Astrocyte of the hippocampus (primary cell): ENCODE data around the gene PDGFA.

Experiments
- DNase-seq: peaks from one replicate; pipeline ENCODE4 v3.0.0; 2011; ENCODE audit warnings: low read depth, low spot score

Gene PDGFA

DNA sequence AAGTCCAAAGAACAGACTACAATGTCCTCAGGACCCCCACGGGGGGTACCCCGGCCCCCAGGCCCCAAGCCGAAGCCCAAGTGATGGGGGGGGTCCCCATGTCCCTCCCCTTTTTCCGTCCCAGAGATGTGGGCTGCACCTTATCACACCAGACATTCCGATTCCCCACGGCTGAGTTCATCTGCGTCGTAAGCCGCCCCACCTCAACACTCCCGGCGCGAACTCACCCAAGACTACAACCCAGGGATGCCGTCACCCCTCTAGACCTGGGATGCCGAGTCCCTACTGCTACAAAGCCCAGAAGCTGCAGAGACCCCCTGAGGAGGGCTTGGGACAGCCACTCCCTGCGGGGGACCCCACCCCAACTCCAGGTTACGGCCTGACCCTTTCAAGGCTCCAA lies 14.5 kb downstream of the PDGFA start:
- no peak for DNase-seq

DNA sequence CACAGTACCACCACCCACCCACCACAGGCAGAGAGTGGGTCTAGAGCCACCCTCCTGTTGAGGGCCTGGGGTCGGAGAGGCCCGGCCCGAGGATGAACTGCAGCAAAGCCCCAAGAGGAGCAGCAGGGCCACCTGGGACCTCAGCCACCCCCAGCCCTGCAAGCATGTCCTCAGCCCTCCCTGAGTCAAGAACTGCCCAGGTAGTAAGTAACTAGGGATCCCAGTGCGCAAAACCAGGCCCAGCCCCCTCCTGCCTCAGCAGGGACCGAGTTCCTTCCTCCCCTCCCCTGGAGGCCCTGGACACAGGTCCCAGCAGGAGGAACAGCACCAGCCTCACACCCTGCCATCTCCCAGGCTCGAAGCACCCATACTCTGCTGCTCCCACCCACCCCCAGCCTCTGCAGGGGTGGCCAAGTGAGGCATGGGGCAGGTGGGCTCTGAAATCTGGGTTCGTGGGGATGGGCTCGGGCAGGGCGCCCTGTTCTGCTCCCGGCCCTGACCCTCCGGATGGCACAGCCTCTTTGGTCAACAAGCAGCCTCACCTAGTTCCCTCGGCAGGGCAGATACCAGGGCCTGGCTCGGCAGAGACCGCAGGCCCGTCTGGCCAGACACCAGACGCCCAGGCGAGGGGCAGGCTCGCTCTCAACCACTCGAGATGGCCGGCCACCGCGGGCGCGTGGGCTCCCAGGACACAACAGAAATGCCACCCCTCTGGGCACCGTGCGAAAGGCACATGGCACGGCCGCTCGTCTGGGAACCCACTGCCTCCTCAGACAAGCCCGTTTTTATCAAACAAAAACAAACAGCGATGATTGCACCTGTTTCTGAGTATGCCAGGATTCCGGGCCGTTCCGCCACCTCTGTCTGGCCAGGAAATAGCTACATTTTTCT lies 15.2 kb downstream of the PDGFA start:
- DNase-seq, result no peak

DNA sequence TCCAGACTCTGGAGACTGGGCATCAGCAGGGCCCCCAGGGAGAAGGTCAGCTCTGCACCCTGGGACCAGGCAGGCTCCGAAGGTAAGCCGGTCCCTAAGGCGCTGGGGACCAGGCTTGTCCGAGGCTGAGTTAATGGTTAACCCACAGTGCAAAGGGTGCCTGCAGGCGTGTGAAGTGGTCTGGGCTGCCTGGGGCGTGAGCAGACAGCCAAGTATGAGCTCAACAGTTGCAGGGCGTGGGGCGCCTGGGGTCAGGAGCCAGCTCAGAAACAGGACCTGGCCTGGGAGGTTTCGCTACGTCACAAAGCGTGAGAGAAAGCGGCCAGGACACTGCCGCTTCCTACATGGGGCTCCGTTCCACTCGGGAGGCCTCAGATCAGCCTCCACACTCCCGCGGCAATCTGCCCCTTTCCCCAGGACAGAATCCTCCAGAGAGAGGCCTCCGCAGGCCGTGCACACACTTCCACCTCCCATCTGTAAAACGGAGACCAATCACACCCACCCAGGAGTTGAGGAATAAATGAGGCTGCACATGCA lies 16.0 kb downstream of the PDGFA start:
- no peak for DNase-seq

DNA sequence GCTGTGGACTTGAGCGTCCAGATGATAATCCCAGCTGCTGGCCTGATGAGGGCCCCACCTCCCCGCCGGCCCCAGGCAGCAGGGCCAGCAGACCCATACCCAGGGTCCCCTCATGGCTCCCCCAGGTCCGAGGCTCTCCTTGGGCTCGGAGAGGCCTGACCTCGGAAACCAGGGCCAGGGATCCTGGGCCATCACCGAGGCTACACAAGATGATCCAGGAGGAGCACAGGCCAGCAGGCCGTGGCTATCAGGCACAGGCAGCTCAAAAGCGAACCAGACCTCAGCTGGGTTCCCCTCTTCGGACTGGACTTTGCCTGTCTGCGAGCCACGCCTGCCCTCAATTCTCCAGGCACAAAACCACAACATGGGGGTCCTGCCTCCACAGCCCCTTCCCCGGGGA lies 17.4 kb downstream of the PDGFA start:
- no peak for DNase-seq

DNA sequence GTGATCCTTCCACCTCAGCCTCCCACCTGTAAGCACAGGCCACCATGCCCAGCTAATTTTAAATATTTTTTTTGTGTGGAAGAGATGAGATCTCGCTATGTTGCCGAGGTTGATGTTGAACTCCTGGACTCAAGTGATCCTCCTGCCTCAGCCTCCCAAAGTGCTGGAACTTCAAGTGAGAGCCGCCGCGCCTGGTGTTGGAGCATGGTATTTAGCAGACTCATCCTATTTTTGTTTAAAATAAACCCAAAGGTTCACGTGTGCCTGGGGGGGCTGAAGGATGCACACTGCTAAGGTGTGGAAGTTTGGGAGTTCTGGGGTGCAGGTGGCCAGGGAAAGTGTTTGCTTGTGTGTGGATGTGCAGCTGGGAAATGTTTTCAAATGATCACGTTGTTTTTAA lies 18.1 kb downstream of the PDGFA start:
- no peak for DNase-seq

DNA sequence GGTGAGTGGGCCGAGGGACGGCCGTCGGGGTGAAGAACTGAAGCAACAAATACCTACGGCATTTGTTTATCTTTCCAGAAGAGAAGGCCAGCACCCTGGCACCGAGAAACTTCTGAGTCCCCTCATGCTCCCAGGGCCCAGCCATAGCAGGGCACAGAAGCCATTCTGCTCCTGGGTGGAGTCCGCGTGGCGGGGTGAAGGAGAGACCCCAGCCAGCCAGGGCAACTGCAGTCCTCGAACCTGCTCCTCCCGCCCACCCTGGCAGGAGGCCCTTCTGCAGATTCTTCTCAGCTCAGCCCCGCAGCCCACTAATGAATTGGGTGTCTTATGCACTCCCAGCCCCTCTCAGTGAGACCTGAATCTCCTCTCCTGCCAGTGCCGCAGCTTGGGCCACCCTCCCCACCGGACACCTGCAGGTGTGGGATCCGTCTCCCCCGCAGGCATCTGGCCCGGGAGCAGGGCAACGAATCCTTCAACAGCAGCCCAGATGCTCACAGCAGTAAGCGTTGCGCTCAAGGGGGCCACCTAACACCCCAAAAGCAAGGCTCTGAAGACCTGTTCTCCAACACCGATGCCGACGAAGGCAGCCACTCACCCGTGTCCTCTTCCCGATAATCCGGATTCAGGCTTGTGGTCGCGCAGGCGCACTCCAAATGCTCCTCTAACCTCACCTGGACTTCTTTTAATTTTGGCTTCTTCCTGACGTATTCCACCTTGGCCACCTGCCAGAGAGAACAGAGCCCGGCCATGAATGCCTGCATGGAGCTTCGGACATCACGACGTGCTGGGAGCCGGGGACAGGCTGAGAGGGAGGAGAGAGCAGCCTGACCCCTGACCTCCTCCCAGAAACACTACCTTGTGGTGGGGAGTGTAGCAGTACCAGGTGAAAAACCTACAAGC lies 18.9 kb downstream of the PDGFA start:
- no peak for DNase-seq

DNA sequence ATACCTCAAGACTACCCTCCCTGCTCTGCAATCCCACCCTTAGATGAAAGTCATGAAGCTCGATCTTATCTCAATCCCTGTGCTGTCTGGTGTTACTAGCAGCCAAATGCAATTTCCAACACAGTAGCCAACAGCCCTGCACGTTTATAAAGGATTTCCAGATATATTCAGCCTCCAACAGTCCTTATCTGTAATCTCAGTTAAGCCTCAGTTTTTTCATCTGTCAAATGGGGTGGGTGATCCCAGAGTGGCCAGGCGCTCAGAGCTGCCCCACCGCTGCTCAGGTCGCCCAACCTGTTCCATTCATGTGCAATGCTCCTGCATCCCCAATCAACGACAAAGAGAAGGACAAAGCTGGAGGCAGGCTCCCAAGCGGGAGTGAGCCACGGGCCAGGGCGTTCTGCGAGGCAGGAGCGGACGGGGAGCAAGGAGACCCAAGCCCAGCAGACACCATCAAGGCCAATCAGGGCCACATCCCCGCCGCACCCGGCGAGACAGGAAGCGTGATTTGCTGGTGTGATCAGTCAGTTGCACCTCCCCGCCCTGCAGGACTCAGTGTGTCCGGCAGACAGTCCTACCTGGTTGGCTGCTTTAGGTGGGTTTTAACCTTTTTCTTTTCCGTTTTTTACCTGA lies 19.7 kb downstream of the PDGFA start:
- DNase-seq, result no peak

DNA sequence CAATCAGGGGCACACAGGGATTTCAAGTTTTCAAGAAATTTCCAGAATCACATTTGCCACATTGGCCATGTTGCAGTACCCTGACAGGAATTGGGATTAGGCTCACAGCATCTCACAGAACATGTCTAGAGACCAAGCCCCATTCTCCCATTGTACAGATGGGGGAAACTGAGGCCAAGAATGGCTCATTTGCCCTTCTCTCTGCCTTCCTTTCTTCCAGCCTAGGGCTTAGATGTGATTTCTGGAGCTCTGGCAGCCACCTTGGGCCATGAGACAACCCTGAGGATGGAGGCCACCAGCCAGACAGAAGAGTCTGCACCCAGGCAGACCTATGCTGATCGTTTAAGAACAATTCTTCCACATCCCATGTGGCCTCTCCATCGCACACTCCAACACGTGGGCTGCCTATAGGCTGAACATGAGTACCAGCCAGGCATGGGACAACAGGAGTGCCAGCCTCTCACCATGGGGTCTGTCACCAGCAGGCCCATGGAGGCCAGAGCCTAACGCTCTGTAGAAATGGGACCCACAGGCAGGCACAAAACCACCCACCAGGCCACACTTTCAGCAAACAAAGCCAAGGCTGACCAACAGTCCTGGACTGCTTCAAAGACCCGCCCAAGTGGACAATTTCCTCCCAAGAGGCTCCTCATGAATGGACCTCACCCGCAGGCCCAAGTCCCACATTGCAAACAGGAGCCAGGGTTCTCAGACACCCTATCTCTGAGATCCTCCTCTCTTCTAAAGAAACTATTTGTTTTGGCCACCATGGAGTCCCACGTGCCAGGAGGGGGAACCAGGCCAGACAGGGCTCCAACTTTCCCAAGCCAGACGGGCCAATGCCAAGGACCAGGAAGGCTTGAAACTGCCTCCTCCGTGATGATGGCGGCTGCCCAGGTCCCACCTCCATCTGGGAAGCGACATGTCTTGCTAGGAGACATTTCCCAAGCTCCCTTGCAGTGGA lies 20.7 kb downstream of the PDGFA start:
- DNase-seq, result no peak

DNA sequence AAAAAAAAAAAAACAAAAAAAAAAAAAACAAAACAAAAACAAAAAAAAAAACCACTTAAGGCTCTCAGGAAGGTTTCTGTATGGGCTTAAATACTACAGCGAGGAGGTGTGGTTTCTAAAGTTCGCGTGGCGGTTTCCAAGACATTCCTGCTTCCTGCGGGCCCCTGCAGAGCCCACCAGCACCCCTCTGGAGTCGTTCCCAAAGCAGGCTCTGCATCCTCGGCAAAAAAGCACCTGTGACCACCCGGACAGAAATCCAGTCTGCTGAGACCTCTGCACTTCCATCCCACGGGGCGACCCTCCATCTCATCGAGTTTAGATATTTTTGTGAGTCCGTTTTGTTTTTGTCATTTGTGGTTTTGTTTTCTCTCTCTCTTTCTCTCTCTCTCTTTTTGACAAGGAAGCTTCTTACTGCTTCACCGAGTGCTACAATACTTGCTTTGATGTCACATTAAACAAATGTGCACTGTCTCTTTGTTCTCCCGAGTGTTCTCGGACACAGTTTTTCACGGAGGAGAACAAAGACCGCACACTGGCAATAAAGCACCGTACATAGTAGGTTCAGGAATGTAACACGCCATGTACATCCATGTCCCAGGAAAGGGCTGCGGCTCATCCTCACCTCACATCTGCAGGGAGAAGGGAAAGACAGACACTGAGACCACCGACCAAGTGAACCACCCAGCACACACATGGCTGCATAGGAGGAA lies 21.5 kb downstream of the PDGFA start:
- DNase-seq, result no peak

DNA sequence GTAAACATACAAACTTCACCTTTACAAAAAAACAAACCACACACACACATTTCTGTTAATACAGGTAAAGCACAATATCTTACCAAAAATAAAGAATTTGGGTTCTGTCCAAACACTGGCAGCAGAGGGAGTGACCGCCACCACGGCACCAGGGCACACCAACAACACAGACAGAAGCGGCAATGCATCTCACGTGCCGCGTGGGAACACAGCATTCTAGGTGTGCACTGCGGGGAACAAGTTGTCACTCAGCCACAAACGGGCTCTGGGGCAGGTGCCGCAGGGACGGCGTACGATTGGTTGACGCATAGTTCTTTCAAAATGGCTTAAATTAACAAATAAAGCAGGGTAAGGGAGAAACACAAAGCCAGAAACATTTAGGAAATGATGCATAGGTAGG lies 22.3 kb downstream of the PDGFA start:
- DNase-seq, result no peak

DNA sequence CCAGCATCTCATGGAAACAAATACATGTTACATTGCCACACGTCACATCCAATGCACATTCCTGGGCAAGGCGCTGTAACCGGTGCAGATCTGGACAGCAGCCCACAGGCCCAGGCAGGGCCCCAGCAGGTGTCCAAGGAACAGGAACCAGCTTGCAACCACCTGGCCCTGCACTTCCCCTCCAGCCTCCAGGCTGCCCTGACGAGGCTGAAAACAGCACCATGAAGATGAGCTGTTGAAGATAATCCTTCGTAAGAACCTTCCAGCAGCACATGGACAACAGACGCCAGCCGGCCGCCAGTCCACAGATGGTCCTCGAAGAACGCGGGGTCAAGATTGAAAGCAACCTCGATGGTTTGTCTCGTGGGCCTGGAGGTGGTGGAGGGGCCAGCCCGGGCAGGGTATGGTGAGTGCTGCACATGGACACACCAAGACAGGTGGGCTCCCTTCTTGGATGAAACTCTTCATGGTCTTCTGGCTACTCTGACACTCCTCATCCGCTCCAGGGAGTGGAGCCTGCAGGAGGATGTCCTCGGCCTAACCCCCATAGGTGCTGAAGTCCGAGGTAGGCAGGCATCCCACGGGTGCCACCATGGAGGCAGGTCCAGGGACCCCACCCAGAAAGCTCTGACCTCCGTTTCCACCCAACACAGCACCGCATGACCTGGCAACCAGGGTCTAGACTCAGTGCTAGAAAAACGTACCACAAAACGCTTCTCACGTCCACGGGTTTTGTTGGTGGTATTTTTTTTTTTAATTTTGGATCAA lies 22.9 kb downstream of the PDGFA start:
- no peak for DNase-seq

DNA sequence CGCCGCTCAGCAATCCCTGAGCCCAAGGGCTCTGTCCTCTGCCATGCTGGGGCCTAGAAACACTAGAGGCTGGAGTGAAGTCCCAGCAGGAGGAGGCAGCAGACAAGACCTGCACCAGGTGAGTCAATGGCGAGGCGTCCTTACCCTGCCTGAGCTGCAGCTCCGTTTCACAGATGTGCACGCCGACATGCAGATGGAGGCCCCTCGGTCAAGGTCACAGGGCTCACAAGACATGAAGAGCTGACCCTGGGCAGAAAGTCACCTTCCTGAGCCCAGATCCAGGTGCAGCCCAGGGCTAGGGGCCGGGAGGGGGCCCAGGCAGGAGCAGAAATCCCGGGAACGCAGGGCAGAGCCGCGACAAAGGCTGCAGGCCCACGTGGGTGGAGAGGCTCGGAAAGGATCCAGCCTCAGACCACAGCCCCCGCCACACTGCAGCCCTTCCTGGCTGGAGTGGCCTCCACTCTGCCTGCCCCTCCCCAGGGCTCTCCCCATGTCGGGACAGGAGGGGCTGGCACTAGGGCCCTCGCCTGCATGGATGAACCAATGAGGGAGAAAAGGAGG lies 23.8 kb downstream of the PDGFA start:
- DNase-seq, result no peak

DNA sequence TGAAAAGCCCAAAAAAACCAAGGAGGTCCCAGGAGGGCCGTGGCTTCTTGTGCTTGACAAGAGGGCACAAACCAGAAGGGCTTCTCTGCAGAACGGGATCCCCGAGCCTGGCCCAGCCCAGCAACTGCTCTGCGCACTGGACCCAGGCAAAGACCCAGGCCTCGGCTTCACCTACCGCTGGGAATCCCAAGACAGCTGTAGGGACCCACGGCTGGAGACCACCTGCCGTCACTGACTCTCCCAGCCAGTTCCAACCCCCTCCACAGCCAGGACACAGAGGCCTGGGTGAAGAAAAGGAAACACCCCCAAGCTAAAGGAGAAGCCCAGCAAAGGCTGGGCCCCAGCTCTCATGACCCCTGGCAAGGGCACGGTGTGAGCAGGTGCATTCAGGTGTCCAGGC lies 24.3 kb downstream of the PDGFA start:
- no peak for DNase-seq

DNA sequence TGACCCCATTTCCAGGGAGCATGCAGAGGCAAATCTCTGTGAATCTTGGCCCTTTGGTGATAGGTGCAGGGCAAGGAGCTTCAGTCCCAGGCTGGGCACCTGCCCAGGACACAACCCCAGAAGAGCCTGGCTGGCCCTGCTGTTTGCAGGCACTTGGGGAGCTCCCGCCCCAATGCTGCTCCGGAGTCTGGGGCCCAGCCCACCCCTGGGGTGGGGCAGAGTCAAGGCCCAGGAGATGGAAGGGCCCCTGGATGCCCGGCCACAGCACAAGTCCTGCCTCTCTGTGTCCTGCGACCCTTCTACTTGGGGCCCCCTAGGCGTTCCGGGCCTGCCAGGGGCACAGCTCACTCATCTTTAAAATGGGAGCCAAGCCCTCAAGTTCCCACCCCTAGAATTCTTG lies 24.7 kb downstream of the PDGFA start:
- no peak for DNase-seq

DNA sequence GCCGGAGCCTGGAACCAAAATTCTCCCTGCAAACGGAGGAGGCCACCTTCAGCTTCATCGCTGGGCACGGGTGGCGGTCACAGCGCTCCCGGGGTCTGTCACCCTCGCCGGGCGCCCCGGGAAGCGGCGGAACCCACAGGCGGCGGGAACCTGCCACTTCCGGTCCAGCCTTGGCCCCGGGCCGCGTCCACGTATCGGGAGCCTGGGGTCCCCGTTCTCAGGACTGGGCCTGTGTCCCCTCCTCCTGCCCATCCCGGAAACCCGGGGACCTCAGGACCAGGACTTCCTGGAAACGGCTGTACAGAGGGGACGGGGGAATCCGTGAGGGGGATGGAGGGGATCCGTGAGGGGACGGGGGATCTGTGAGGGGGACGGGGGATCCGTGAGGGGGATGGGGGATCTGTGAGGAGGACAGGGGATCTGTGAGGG lies 25.4 kb downstream of the PDGFA start:
- no peak for DNase-seq

DNA sequence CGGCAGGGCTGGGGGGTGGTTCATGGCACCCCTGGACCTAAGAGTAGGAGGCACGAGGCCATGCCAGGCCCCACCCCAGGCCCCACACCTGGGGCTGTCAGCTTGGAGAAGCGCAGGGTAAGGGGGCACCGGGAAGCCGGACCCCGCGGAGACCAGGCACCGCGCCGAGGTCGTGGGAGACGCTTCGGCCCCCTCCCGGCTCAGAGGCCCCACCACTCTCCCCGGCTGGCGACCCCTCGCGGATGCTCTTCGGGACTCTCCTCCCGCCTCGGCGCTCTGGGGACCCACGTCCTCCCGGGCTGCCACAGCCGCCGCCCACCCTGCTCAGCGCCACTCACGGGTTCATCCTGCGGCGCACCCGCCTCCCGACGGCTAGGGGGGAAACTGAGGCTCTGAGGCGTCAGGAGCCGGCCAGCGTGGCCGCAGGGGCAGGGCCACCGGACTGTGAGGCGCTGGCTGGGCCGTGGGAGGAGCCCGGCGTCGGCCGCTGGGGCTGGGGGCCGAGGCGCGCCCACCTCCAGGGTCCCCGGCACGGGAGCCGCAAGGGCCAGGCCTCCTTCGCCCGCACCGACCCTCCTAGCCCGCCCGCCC lies 25.9 kb downstream of the PDGFA start:
- no peak for DNase-seq

DNA sequence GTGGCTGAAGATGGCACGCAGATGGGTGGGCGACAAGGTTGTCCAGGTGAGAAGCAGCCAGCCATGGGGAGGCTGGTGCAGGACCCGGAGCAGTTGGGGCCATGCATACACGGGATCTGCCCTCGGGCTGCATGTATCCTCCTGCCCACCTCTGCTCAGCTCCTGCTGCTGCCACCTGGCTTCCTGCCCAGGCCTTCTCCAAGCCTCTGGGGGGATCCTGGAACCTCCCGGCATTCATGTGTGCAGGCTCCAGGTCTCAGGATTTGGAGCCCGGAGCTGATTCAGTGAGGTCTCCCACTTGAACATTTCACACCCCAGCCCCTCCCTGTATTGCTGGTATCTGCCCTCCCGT lies 27.0 kb downstream of the PDGFA start:
- no peak for DNase-seq

DNA sequence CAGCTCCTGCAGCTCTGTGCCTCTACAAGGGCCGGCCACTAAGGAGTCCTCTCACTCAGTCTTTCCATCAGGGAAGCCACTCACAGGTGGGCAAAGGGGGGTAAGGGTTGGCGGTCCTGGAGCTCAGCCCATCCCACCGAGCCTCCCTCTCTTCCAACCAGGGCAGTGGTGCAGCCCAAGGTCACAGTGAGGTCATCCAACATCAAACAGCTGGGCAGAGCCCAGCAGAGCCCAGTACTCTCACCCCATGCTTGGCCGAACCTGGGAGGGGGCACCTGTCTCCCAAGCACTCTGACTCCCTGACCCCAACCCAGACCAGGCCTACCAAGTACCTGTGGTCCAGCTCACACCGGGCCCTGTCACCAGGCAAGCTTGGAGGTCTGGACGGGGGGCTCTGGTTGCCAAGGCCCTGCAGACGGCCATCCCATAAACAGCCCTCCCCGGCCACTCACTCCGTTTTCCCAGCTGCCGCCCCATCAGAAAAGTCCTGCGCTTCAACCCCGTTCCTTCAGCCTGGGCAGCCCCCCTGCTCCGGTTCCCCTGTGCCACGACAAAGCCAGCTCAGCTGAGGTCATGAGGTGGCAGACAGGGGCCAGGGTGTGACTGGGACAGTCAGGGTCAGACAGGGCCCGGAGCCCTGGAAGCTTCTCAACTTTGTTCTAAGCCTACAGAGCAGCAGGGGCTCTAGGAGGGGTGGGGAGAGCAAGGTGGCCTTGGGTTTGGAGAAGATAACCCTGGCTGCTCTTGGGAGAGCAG lies 27.5 kb downstream of the PDGFA start:
- no peak for DNase-seq
